ENCODE results near the gene TYMP. TPM values are rescaled to one million over a fixed set of nuclear protein-coding genes. Genes with fewer than 3 reads are reported as not detected.

Gene TYMP
- total RNA-seq, 1 experiment from 2014 or later = 12.3 TPM

- intact Hi-C loops (cut with micrococcal nuclease) = no loop called here
- peaks cover under 1% of the 10 kb centered on the region; the same call in 1 of the 2 replicates for H3K4me1 ChIP-seq (ENCODE audit: insufficient read depth, low read length)
- no peak overlapping the region for H3K4me2 ChIP-seq (ENCODE audit: low read length)
- no peaks in the 10 kb centered on the region; the same call in 1 of the 2 replicates for H3K36me3 ChIP-seq (ENCODE audit: low read depth, low read length)
- peaks cover 23% of the 10 kb centered on the region for H3K79me2 ChIP-seq (ENCODE audit: low read length)
- H3K9me3 ChIP-seq (ENCODE audit: low read length) = no peaks in the 10 kb centered on the region
- H3F3A ChIP-seq (ENCODE audit: low read length, unreplicated experiment) = no peaks in the 10 kb centered on the region
- DNase-seq (no peak), ATAC-seq (no peak)
- no peak for TF ChIP-seq EZH2phosphoT487 (IDR thresholded peaks at IDR 0.05; ENCODE audit: borderline replicate concordance, low read length)
- TF ChIP-seq EZH2 (IDR thresholded peaks at IDR 0.05; ENCODE audit: low read length, unreplicated experiment) = no peak
- TF ChIP-seq CTCF (conservative IDR thresholded peaks at IDR 0.05; ENCODE audit: low read depth, low read length) = no peak
- H3K27ac ChIP-seq (ENCODE audit: low read length) = no peak overlapping the region
- no peak overlapping the region for H3K4me3 ChIP-seq (ENCODE audit: low read length)
- no peaks in the 10 kb centered on the region; the same call in 1 of the 2 replicates for H4K20me1 ChIP-seq (ENCODE audit: low read length)
- ChIA-PET CTCF (no interaction called here), POLR2A (ENCODE audit: unreplicated experiment) (no interaction called here)
- no peak overlapping the region for H2AFZ ChIP-seq (ENCODE audit: low read length)
- H3K9ac ChIP-seq (ENCODE audit: low read length) = no peak overlapping the region
- BruUV-seq (replicated peaks) = no TSS peak
- no peaks in the 10 kb centered on the region for H3K9me2 ChIP-seq (replicated peaks; ENCODE audit: low read length)
- no peaks in the 10 kb centered on the region for H3K27me3 ChIP-seq (ENCODE audit: low read length)
Measured at GRCh38 chr22:50518606-50519005, 11.2 kb downstream of the TYMP start.

GRCh38 chr22:50517495-50518260 lies 12.1 kb downstream of the TYMP start:
- no TSS peak for BruUV-seq (replicated peaks)
- H3K4me3 ChIP-seq (ENCODE audit: low read length) = no peak overlapping the region
- DNase-seq = no peak
- H3K9ac ChIP-seq (ENCODE audit: low read length) = no peak overlapping the region
- H3K27me3 ChIP-seq (ENCODE audit: low read length) = no peaks in the 10 kb centered on the region
- H3K36me3 ChIP-seq (ENCODE audit: low read depth, low read length) = no peaks in the 10 kb centered on the region; the same call in 1 of the 2 replicates
- H3K79me2 ChIP-seq (ENCODE audit: low read length) = peaks cover 27% of the 10 kb centered on the region
- H3K4me2 ChIP-seq (ENCODE audit: low read length) = no peak overlapping the region
- ChIA-PET CTCF (no interaction called here), POLR2A (ENCODE audit: unreplicated experiment) (no interaction called here)
- ATAC-seq = no peak
- H4K20me1 ChIP-seq (ENCODE audit: low read length) = no peaks in the 10 kb centered on the region
- no peak overlapping the region for H3K27ac ChIP-seq (ENCODE audit: low read length)
- H2AFZ ChIP-seq (ENCODE audit: low read length) = no peak overlapping the region
- H3F3A ChIP-seq (ENCODE audit: low read length, unreplicated experiment) = no peaks in the 10 kb centered on the region
- no peaks in the 10 kb centered on the region for H3K9me3 ChIP-seq (ENCODE audit: low read length)
- no peaks in the 10 kb centered on the region for H3K4me1 ChIP-seq (ENCODE audit: insufficient read depth, low read length)
- intact Hi-C loops (cut with micrococcal nuclease) = no loop called here
- TF ChIP-seq EZH2phosphoT487 (IDR thresholded peaks at IDR 0.05; ENCODE audit: borderline replicate concordance, low read length) (no peak), CTCF (conservative IDR thresholded peaks at IDR 0.05; ENCODE audit: low read depth, low read length) (no peak), EZH2 (IDR thresholded peaks at IDR 0.05; ENCODE audit: low read length, unreplicated experiment) (no peak)
- no peaks in the 10 kb centered on the region for H3K9me2 ChIP-seq (replicated peaks; ENCODE audit: low read length)

GRCh38 chr22:50516891-50517290 lies 12.9 kb downstream of the TYMP start:
- CTCF ChIA-PET = no interaction called here

More at GRCh38 chr22:50516891-50517290, 12.9 kb downstream of the TYMP start:
- no TSS peak for BruUV-seq (replicated peaks)
- POLR2A ChIA-PET (ENCODE audit: unreplicated experiment) = no interaction called here
- Histone ChIP-seq H3K9me3 (ENCODE audit: low read length) (no peaks in the 10 kb centered on the region), H3F3A (ENCODE audit: low read length, unreplicated experiment) (no peaks in the 10 kb centered on the region), H3K36me3 (ENCODE audit: low read depth, low read length) (no peaks in the 10 kb centered on the region; the same call in 1 of the 2 replicates), H3K9me2 (replicated peaks; ENCODE audit: low read length) (no peaks in the 10 kb centered on the region), H3K4me2 (ENCODE audit: low read length) (no peak overlapping the region), H3K4me1 (ENCODE audit: insufficient read depth, low read length) (no peaks in the 10 kb centered on the region), H3K79me2 (ENCODE audit: low read length) (peaks cover 35% of the 10 kb centered on the region), H3K9ac (ENCODE audit: low read length) (no peak overlapping the region), H2AFZ (ENCODE audit: low read length) (no peak overlapping the region), H3K4me3 (ENCODE audit: low read length) (no peak overlapping the region), H4K20me1 (ENCODE audit: low read length) (no peaks in the 10 kb centered on the region), H3K27ac (ENCODE audit: low read length) (no peak overlapping the region), H3K27me3 (ENCODE audit: low read length) (no peaks in the 10 kb centered on the region)
- ATAC-seq = no peak
- DNase-seq = no peak
- TF ChIP-seq CTCF (conservative IDR thresholded peaks at IDR 0.05; ENCODE audit: low read depth, low read length) (no peak), EZH2phosphoT487 (IDR thresholded peaks at IDR 0.05; ENCODE audit: borderline replicate concordance, low read length) (no peak), EZH2 (IDR thresholded peaks at IDR 0.05; ENCODE audit: low read length, unreplicated experiment) (no peak)
- intact Hi-C loops (cut with micrococcal nuclease) = no loop called here
